ENCODE results near the gene NAP1L4. TPM values are rescaled to one million over a fixed set of nuclear protein-coding genes. Genes with fewer than 3 reads are reported as not detected.

The NAP1L4 gene
- total RNA-seq, 1 experiment from 2014 or later = 80.5 TPM

GRCh38 chr11:2983908-2984307 lies 8.2 kb downstream of the NAP1L4 start:
- Histone ChIP-seq H3K9me3 (ENCODE audit: low read length) (no peaks in the 10 kb centered on the region), H2AFZ (ENCODE audit: low read length) (no peak overlapping the region), H3K4me2 (ENCODE audit: low read depth, low read length, poor library complexity, severe bottlenecking) (no peak overlapping the region), H3K79me2 (ENCODE audit: low read length) (peaks cover 98% of the 10 kb centered on the region), H3K4me3 (ENCODE audit: low read length) (no peak overlapping the region), H3K9me2 (replicated peaks; ENCODE audit: insufficient read depth, low read length) (no peaks in the 10 kb centered on the region), H3K9ac (ENCODE audit: low read length) (no peak overlapping the region), H4K20me1 (ENCODE audit: insufficient read depth, low read depth, low read length) (peaks cover 57% of the 10 kb centered on the region), H3K36me3 (ENCODE audit: insufficient read depth, low read length) (peaks cover 31% of the 10 kb centered on the region; the same call in 1 of the 2 replicates), H3K4me1 (ENCODE audit: low read length) (peaks cover 12% of the 10 kb centered on the region), H3K27ac (ENCODE audit: low read length) (no peak overlapping the region), H3K27me3 (ENCODE audit: low read length) (no peaks in the 10 kb centered on the region)
- DNase-seq = no peak

- H3K9me3 ChIP-seq (ENCODE audit: low read length) = no peaks in the 10 kb centered on the region
- H3K27ac ChIP-seq (ENCODE audit: low read length) = no peak overlapping the region
- no peaks in the 10 kb centered on the region for H3K27me3 ChIP-seq (ENCODE audit: low read length)
- no peak overlapping the region for H2AFZ ChIP-seq (ENCODE audit: low read length)
- H3K79me2 ChIP-seq (ENCODE audit: low read length) = peaks cover 98% of the 10 kb centered on the region
- H3K36me3 ChIP-seq (ENCODE audit: insufficient read depth, low read length) = peaks cover 32% of the 10 kb centered on the region
- H3K4me2 ChIP-seq (ENCODE audit: low read depth, low read length, poor library complexity, severe bottlenecking) = no peak overlapping the region
- DNase-seq = no peak
- H3K9ac ChIP-seq (ENCODE audit: low read length) = no peak overlapping the region
- no peaks in the 10 kb centered on the region for H3K4me1 ChIP-seq (ENCODE audit: low read length)
- no peak overlapping the region for H3K4me3 ChIP-seq (ENCODE audit: low read length)
- H3K9me2 ChIP-seq (replicated peaks; ENCODE audit: insufficient read depth, low read length) = no peaks in the 10 kb centered on the region
- peaks cover 57% of the 10 kb centered on the region for H4K20me1 ChIP-seq (ENCODE audit: insufficient read depth, low read depth, low read length)
Observed at GRCh38 chr11:2982214-2982613, 9.9 kb downstream of the NAP1L4 start.

- Histone ChIP-seq H3K4me3 (ENCODE audit: low read length) (no peak overlapping the region), H3K9me3 (ENCODE audit: low read length) (no peaks in the 10 kb centered on the region), H3K9ac (ENCODE audit: low read length) (no peak overlapping the region), H3K27ac (ENCODE audit: low read length) (no peak overlapping the region), H3K9me2 (replicated peaks; ENCODE audit: insufficient read depth, low read length) (no peaks in the 10 kb centered on the region), H3K4me1 (ENCODE audit: low read length) (no peaks in the 10 kb centered on the region), H3K79me2 (ENCODE audit: low read length) (peaks cover 98% of the 10 kb centered on the region), H3K36me3 (ENCODE audit: insufficient read depth, low read length) (peaks cover 36% of the 10 kb centered on the region), H2AFZ (ENCODE audit: low read length) (no peak overlapping the region), H3K27me3 (ENCODE audit: low read length) (no peaks in the 10 kb centered on the region), H3K4me2 (ENCODE audit: low read depth, low read length, poor library complexity, severe bottlenecking) (no peak overlapping the region), H4K20me1 (ENCODE audit: insufficient read depth, low read depth, low read length) (peaks cover 57% of the 10 kb centered on the region)
- DNase-seq = no peak
Observed at GRCh38 chr11:2981130-2981529, 11.0 kb downstream of the NAP1L4 start.

GRCh38 chr11:2980168-2980840 lies 11.8 kb downstream of the NAP1L4 start:
- no peak overlapping the region for H3K4me2 ChIP-seq (ENCODE audit: low read depth, low read length, poor library complexity, severe bottlenecking)
- no peak overlapping the region for H3K27ac ChIP-seq (ENCODE audit: low read length)
- H3K9me3 ChIP-seq (ENCODE audit: low read length) = no peaks in the 10 kb centered on the region
- no peak overlapping the region for H2AFZ ChIP-seq (ENCODE audit: low read length)
- DNase-seq = no peak
- H3K9ac ChIP-seq (ENCODE audit: low read length) = no peak overlapping the region
- peaks cover 64% of the 10 kb centered on the region for H4K20me1 ChIP-seq (ENCODE audit: insufficient read depth, low read depth, low read length)
- no peaks in the 10 kb centered on the region for H3K4me1 ChIP-seq (ENCODE audit: low read length)
- H3K36me3 ChIP-seq (ENCODE audit: insufficient read depth, low read length) = peaks cover 44% of the 10 kb centered on the region
- H3K9me2 ChIP-seq (replicated peaks; ENCODE audit: insufficient read depth, low read length) = no peaks in the 10 kb centered on the region
- H3K4me3 ChIP-seq (ENCODE audit: low read length) = no peak overlapping the region
- H3K79me2 ChIP-seq (ENCODE audit: low read length) = peaks cover 98% of the 10 kb centered on the region
- no peaks in the 10 kb centered on the region for H3K27me3 ChIP-seq (ENCODE audit: low read length)

GRCh38 chr11:2977113-2977512 lies 15.0 kb downstream of the NAP1L4 start:
- Histone ChIP-seq H3K9me3 (ENCODE audit: low read length) (no peaks in the 10 kb centered on the region), H2AFZ (ENCODE audit: low read length) (no peak overlapping the region), H3K27me3 (ENCODE audit: low read length) (no peaks in the 10 kb centered on the region), H3K79me2 (ENCODE audit: low read length) (peaks cover 96% of the 10 kb centered on the region), H3K4me2 (ENCODE audit: low read depth, low read length, poor library complexity, severe bottlenecking) (no peak overlapping the region), H3K4me3 (ENCODE audit: low read length) (no peak overlapping the region), H3K9me2 (replicated peaks; ENCODE audit: insufficient read depth, low read length) (no peaks in the 10 kb centered on the region), H3K27ac (ENCODE audit: low read length) (no peak overlapping the region), H3K4me1 (ENCODE audit: low read length) (no peaks in the 10 kb centered on the region), H3K36me3 (ENCODE audit: insufficient read depth, low read length) (peaks cover 68% of the 10 kb centered on the region), H4K20me1 (ENCODE audit: insufficient read depth, low read depth, low read length) (peaks cover 47% of the 10 kb centered on the region), H3K9ac (ENCODE audit: low read length) (no peak overlapping the region)
- no peak for DNase-seq

- Histone ChIP-seq H3K27ac (ENCODE audit: low read length) (no peak overlapping the region), H3K4me1 (ENCODE audit: low read length) (no peaks in the 10 kb centered on the region), H3K9ac (ENCODE audit: low read length) (no peak overlapping the region), H4K20me1 (ENCODE audit: insufficient read depth, low read depth, low read length) (peaks cover 43% of the 10 kb centered on the region), H2AFZ (ENCODE audit: low read length) (no peak overlapping the region), H3K9me2 (replicated peaks; ENCODE audit: insufficient read depth, low read length) (no peaks in the 10 kb centered on the region), H3K79me2 (ENCODE audit: low read length) (peaks cover 95% of the 10 kb centered on the region), H3K4me3 (ENCODE audit: low read length) (no peak overlapping the region), H3K9me3 (ENCODE audit: low read length) (no peaks in the 10 kb centered on the region), H3K36me3 (ENCODE audit: insufficient read depth, low read length) (peaks cover 74% of the 10 kb centered on the region), H3K27me3 (ENCODE audit: low read length) (no peaks in the 10 kb centered on the region), H3K4me2 (ENCODE audit: low read depth, low read length, poor library complexity, severe bottlenecking) (no peak overlapping the region)
- DNase-seq = no peak
Observed at GRCh38 chr11:2976294-2977063, 15.7 kb downstream of the NAP1L4 start.

GRCh38 chr11:2975594-2975993 lies 16.5 kb downstream of the NAP1L4 start:
- Histone ChIP-seq H2AFZ (ENCODE audit: low read length) (no peak overlapping the region), H3K36me3 (ENCODE audit: insufficient read depth, low read length) (peaks cover 82% of the 10 kb centered on the region), H3K27ac (ENCODE audit: low read length) (no peak overlapping the region), H4K20me1 (ENCODE audit: insufficient read depth, low read depth, low read length) (peaks cover 43% of the 10 kb centered on the region), H3K9me3 (ENCODE audit: low read length) (no peaks in the 10 kb centered on the region), H3K4me3 (ENCODE audit: low read length) (no peak overlapping the region), H3K27me3 (ENCODE audit: low read length) (no peaks in the 10 kb centered on the region), H3K79me2 (ENCODE audit: low read length) (peaks cover 94% of the 10 kb centered on the region), H3K4me1 (ENCODE audit: low read length) (no peaks in the 10 kb centered on the region), H3K9ac (ENCODE audit: low read length) (no peak overlapping the region), H3K9me2 (replicated peaks; ENCODE audit: insufficient read depth, low read length) (no peaks in the 10 kb centered on the region), H3K4me2 (ENCODE audit: low read depth, low read length, poor library complexity, severe bottlenecking) (no peak overlapping the region)
- peak; percentile 72 for DNase-seq

- no peak overlapping the region for H3K27ac ChIP-seq (ENCODE audit: low read length)
- no peak for DNase-seq
- H3K4me1 ChIP-seq (ENCODE audit: low read length) = no peaks in the 10 kb centered on the region
- no peak overlapping the region for H3K4me3 ChIP-seq (ENCODE audit: low read length)
- no peak overlapping the region for H3K9ac ChIP-seq (ENCODE audit: low read length)
- peaks cover 87% of the 10 kb centered on the region for H3K36me3 ChIP-seq (ENCODE audit: insufficient read depth, low read length)
- no peak overlapping the region for H3K4me2 ChIP-seq (ENCODE audit: low read depth, low read length, poor library complexity, severe bottlenecking)
- no peaks in the 10 kb centered on the region for H3K9me3 ChIP-seq (ENCODE audit: low read length)
- no peaks in the 10 kb centered on the region for H3K27me3 ChIP-seq (ENCODE audit: low read length)
- peaks cover 36% of the 10 kb centered on the region for H4K20me1 ChIP-seq (ENCODE audit: insufficient read depth, low read depth, low read length)
- no peak overlapping the region for H2AFZ ChIP-seq (ENCODE audit: low read length)
- H3K9me2 ChIP-seq (replicated peaks; ENCODE audit: insufficient read depth, low read length) = no peaks in the 10 kb centered on the region
- peaks cover 95% of the 10 kb centered on the region for H3K79me2 ChIP-seq (ENCODE audit: low read length)
Observed at GRCh38 chr11:2974272-2974671, 17.9 kb downstream of the NAP1L4 start.

Data from Karpas-422 (cell line).